Stomach (tissue), 4 donors: Measurements from ENCODE around the gene ACE2.

Experiments
- POLR2A ChIP-seq, 4 donors: fragments of 450-650 bp; IDR thresholded peaks; one replicate each; pipeline ENCODE4 v1.6.1; 2016; ENCODE audit warnings: antibody characterized with exemption in 4 of 4, control low read depth in 2 of 4, mild to moderate bottlenecking in 1 of 4, moderate library complexity in 1 of 4
- POLR2AphosphoS5 ChIP-seq, 3 donors: sonication (generic); formaldehyde crosslinking; IDR thresholded peaks; one replicate each; pipeline ENCODE4 v1.6.1; 2016; ENCODE audit warnings: antibody characterized with exemption in 3 of 3
- TF ChIP-seq, protein P1 (sequence below), 7 experiments: fragments of 450-650 bp in 4 of 7; fragments of 200-600 bp in 3 of 7; sonication (generic) in 3 of 7; IDR thresholded peaks; one replicate each; pipeline ENCODE4 v1.5.1; 2016 to 2019; ENCODE audit warnings: antibody characterized with exemption in 7 of 7, control low read depth in 2 of 7, mild to moderate bottlenecking in 1 of 7

DNA sequence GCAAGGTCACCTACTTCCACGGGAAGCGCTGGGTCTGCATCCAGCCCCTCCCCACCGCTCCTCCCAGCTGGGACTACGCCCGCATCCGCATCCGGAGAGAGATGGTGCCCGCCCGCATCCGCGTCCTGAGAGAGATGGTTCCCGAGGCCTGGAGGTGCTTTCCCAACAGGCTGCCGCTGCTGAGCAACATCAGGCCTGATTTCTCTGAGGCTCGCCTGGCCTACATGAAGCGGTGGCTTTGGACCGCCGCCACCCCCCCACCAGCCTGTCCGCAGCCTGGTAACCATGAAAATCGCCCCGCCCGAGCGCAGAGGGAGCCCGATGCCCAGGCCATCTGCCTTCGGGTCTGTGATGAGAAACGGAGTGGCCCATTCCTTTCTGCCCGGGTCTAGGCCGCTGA lies 45.8 kb upstream of the ACE2 start:
- no peak for TF ChIP-seq POLR2AphosphoS5 (IDR thresholded peaks at IDR 0.05)
- TF ChIP-seq, protein P1, sequence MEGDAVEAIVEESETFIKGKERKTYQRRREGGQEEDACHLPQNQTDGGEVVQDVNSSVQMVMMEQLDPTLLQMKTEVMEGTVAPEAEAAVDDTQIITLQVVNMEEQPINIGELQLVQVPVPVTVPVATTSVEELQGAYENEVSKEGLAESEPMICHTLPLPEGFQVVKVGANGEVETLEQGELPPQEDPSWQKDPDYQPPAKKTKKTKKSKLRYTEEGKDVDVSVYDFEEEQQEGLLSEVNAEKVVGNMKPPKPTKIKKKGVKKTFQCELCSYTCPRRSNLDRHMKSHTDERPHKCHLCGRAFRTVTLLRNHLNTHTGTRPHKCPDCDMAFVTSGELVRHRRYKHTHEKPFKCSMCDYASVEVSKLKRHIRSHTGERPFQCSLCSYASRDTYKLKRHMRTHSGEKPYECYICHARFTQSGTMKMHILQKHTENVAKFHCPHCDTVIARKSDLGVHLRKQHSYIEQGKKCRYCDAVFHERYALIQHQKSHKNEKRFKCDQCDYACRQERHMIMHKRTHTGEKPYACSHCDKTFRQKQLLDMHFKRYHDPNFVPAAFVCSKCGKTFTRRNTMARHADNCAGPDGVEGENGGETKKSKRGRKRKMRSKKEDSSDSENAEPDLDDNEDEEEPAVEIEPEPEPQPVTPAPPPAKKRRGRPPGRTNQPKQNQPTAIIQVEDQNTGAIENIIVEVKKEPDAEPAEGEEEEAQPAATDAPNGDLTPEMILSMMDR (IDR thresholded peaks at IDR 0.05), result no peak
- no peak for TF ChIP-seq POLR2A (IDR thresholded peaks at IDR 0.05)
